Fibroblast of mammary gland (primary cell): ENCODE data around the gene RCN2.

Experiments used
- DNase-seq: peaks from one replicate; pipeline ENCODE4 v3.0.0-alpha.2; 2010; ENCODE audit warnings: low read depth
- H3K4me3 ChIP-seq: 2 replicates; pipeline ENCODE4 v1.5.1; 2011; ENCODE audit warnings: low read depth, mild to moderate bottlenecking, low read length, moderate library complexity; ENCODE audit not compliant: control insufficient read depth
- TF ChIP-seq, protein P1 (sequence below): conservative IDR thresholded peaks from 2 replicates; pipeline ENCODE4 v1.5.1; 2011; ENCODE audit warnings: low read depth, low read length, inconsistent platforms; ENCODE audit not compliant: control insufficient read depth, insufficient read depth

The RCN2 gene

DNA sequence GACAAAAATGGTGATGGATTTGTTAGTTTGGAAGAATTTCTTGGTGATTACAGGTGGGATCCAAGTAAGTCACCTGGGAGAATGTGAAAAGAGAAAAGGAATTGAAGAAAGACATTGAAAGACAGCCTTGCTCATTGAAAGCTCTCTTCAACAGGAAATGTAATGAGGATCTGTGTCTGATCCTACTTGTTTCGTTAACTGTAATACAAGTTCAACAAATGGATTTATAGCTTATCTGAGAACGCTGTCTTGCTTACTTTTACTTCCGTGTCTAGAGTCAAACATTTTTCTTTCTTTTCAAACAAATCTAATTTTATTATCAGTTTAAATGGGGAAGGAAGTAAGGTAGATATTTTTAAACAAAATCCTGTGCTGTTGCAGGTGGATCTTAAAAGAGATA lies 15.9 kb downstream of the RCN2 start:
- no peak overlapping the region for H3K4me3 ChIP-seq
- DNase-seq: no peak
- TF ChIP-seq, protein P1, sequence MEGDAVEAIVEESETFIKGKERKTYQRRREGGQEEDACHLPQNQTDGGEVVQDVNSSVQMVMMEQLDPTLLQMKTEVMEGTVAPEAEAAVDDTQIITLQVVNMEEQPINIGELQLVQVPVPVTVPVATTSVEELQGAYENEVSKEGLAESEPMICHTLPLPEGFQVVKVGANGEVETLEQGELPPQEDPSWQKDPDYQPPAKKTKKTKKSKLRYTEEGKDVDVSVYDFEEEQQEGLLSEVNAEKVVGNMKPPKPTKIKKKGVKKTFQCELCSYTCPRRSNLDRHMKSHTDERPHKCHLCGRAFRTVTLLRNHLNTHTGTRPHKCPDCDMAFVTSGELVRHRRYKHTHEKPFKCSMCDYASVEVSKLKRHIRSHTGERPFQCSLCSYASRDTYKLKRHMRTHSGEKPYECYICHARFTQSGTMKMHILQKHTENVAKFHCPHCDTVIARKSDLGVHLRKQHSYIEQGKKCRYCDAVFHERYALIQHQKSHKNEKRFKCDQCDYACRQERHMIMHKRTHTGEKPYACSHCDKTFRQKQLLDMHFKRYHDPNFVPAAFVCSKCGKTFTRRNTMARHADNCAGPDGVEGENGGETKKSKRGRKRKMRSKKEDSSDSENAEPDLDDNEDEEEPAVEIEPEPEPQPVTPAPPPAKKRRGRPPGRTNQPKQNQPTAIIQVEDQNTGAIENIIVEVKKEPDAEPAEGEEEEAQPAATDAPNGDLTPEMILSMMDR: no peak

GRCh38 chr15:76951220-76951619 lies 19.7 kb downstream of the RCN2 start:
- TF ChIP-seq, protein P1: no peak
- H3K4me3 ChIP-seq: no peak overlapping the region
- DNase-seq: no peak

- H3K4me3 ChIP-seq: no peak overlapping the region
- no peak for DNase-seq
- TF ChIP-seq, protein P1: no peak
Measured at GRCh38 chr15:76953913-76954312, 22.4 kb downstream of the RCN2 start.

DNA sequence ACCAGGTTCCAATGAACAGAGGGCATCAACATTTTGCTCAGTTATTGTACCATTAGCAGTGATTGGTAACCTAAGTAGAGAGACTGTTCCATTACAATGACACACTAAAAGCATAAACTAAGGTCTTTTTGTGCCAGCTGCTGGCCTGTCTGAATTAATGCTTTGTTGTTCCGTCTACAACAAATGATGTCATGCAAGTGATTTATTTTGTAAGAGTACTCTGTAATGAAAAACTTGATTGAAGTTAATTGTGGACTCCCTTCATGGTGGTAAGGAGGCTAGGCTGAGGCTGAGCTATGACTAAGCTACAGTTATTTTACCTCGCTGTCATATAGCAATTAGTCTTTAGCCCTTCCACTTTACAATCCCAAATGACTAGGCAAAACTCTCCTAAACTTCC lies 23.2 kb downstream of the RCN2 start:
- no peak for DNase-seq
- TF ChIP-seq, protein P1: no peak
- H3K4me3 ChIP-seq: no peak overlapping the region

GRCh38 chr15:76961268-76962011 lies 29.9 kb downstream of the RCN2 start:
- DNase-seq: no peak
- no peak overlapping the region for H3K4me3 ChIP-seq
- TF ChIP-seq, protein P1: no peak

GRCh38 chr15:76962337-76963013 lies 30.9 kb downstream of the RCN2 start:
- H3K4me3 ChIP-seq: no peak overlapping the region
- no peak for DNase-seq
- TF ChIP-seq, protein P1: no peak

DNA sequence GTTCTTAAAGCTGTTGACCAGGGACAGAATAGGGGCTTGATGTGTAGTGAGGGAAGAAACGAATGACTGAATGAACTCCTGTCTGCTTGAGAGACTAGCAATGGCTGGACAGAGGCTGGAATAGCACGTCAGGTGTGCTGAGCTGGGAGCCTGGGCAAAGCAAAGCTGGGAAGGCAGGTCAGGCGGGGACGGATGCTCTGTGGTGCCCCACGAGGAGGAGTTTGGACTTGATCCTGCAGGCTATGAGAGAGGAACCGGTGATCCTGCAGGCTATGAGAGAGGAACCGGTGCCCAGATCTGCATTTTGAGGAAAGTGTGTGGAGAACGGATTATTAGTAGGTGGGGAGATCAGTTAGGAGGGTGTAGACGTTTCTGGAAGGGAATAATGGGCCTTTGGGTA lies 32.0 kb downstream of the RCN2 start:
- no peak for DNase-seq
- TF ChIP-seq, protein P1: no peak
- no peak overlapping the region for H3K4me3 ChIP-seq
